ENCODE results near the gene FOXO6. TPM values are rescaled to one million over a fixed set of nuclear protein-coding genes. Genes with fewer than 3 reads are reported as not detected.

The FOXO6 gene
- polyA plus RNA-seq, 1 donor (not counting 4 experiments of a cell fraction or from before 2014, with no cell fraction given) = not detected

DNA sequence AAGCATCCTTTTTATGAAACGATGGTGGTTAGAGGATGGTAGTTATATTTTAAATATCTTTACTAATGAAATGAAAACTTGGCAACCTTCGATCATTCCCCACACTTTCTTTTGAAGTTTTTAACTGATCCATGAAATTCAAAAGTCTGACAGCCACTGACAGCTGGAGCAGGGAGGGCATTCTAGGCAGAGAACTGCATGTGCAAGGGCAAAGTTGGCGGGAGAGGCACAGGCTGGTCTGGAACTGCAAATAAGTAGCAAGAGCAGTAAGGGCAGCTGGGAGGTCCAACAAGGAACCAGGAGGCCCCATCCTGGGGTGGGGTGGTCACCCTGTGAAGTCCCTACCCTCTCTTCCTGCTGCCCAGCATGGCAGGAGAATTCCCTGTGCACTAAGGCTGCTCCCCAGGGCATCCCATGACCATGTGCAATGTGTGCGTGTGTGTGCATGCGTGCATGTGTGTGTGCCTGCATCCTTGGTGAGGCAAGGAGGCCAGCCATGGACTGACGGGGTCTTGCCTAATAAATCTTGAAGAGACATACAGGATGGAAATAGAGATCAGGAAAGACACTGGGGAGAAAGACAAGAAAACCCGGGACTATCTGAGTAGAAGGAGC lies 33.1 kb upstream of the FOXO6 start:
- Histone ChIP-seq H3K9me1 (ENCODE audit: control insufficient read depth, extremely low read depth, insufficient read depth, low read length) (no peaks in the 10 kb centered on the region), H3K27ac (ENCODE audit: control insufficient read depth, insufficient read depth, low read length) (no peak overlapping the region), H3K79me2 (ENCODE audit: control insufficient read depth, insufficient read depth, low read length) (no peaks in the 10 kb centered on the region), H4K20me1 (ENCODE audit: control insufficient read depth, extremely low read depth, insufficient read depth, low read length) (no peaks in the 10 kb centered on the region), H3K4me3 (ENCODE audit: control insufficient read depth in 2 of 3, extremely low read depth in 1 of 3, insufficient read depth in 2 of 3, low read depth in 1 of 3, low read length in 3 of 3) (no peak overlapping the region), H3K9me3 (ENCODE audit: control insufficient read depth, low read depth, low read length) (no peaks in the 10 kb centered on the region), H2AFZ (ENCODE audit: control insufficient read depth, low read length) (no peak overlapping the region), H3K4me2 (ENCODE audit: control insufficient read depth, extremely low read depth, insufficient read depth, low read depth, low read length) (no peak overlapping the region), H3K36me3 (ENCODE audit: control insufficient read depth in 2 of 2, extremely low read depth in 1 of 2, insufficient read depth in 2 of 2, low read length in 2 of 2) (no peaks in the 10 kb centered on the region), H3K4me1 (ENCODE audit: control insufficient read depth, extremely low read depth, insufficient read depth, low read length) (peaks cover 4% of the 10 kb centered on the region), H3K9ac (ENCODE audit: control insufficient read depth, extremely low read depth, insufficient read depth, low read length) (no peak overlapping the region), H3K27me3 (ENCODE audit: control insufficient read depth, extremely low read depth, insufficient read depth, low read length) (peaks cover 5% of the 10 kb centered on the region)
- DNase-seq (ENCODE audit: low read depth, low spot score) (no peak), FAIRE-seq (no peak)
- TF ChIP-seq EZH2 (IDR thresholded peaks at IDR 0.05; ENCODE audit: low read length) = no peak
- TF ChIP-seq, protein P1, sequence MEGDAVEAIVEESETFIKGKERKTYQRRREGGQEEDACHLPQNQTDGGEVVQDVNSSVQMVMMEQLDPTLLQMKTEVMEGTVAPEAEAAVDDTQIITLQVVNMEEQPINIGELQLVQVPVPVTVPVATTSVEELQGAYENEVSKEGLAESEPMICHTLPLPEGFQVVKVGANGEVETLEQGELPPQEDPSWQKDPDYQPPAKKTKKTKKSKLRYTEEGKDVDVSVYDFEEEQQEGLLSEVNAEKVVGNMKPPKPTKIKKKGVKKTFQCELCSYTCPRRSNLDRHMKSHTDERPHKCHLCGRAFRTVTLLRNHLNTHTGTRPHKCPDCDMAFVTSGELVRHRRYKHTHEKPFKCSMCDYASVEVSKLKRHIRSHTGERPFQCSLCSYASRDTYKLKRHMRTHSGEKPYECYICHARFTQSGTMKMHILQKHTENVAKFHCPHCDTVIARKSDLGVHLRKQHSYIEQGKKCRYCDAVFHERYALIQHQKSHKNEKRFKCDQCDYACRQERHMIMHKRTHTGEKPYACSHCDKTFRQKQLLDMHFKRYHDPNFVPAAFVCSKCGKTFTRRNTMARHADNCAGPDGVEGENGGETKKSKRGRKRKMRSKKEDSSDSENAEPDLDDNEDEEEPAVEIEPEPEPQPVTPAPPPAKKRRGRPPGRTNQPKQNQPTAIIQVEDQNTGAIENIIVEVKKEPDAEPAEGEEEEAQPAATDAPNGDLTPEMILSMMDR (optimal IDR thresholded peaks at IDR 0.05 in 1 of 3, IDR thresholded peaks at IDR 0.05 in 1 of 3, conservative IDR thresholded peaks at IDR 0.05 in 1 of 3; ENCODE audit: extremely low read depth in 1 of 3, insufficient read depth in 2 of 3, low read length in 3 of 3) = no peak
- dilution Hi-C loops (cut with MboI; ENCODE audit: extremely low pct_ligation_motif_present, low sequenced_read_pairs) = no loop called here

DNA sequence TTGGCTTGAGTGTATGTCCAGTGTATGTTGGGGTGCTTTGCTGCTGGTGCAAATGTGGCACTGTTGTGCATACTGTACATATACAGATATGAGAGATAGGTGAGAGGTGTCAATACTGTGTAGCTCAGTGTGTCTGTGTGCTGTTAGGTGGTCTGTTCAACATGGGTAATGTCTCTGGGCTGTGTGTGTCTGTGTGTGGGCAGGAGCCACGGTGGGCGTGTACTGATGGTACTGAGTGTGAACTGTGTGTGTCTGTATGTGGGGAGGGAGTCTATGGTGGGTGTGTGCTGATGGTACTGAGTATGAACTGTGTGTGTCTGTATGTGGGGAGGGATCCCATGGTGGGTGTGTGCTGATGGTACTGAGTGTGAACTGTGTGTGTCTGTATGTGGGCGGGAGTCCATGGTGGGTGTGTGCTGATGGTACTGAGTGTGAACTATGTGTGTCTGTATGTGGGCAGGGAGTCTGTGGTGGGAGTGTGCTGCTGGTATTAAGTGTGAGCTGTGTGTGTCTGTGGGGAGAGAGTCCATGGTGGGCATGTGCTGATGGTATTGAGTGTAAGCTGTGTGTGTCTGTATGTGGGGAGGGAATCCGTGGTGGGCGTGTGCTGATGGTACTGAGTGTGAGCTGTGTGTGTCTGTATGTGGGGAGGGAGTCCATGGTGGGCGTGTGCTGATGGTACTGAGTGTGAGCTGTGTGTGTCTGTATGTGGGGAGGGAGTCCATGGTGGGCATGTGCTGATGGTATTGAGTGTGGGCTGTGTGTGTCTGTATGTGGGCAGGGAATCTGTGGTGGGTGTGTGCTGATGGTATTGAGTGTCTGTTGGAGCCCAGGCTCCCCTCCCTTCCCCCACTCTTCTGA lies 32.2 kb upstream of the FOXO6 start:
- no peak overlapping the region for H3K4me2 ChIP-seq (ENCODE audit: control insufficient read depth, extremely low read depth, insufficient read depth, low read depth, low read length)
- TF ChIP-seq EZH2 (IDR thresholded peaks at IDR 0.05; ENCODE audit: low read length) = no peak
- TF ChIP-seq, protein P1 (optimal IDR thresholded peaks at IDR 0.05 in 1 of 3, IDR thresholded peaks at IDR 0.05 in 1 of 3, conservative IDR thresholded peaks at IDR 0.05 in 1 of 3; ENCODE audit: extremely low read depth in 1 of 3, insufficient read depth in 2 of 3, low read length in 3 of 3) = no peak
- no peak for FAIRE-seq
- no peak overlapping the region for H3K4me3 ChIP-seq (ENCODE audit: control insufficient read depth in 2 of 3, extremely low read depth in 1 of 3, insufficient read depth in 2 of 3, low read depth in 1 of 3, low read length in 3 of 3)
- H3K27me3 ChIP-seq (ENCODE audit: control insufficient read depth, extremely low read depth, insufficient read depth, low read length) = peaks cover 5% of the 10 kb centered on the region
- dilution Hi-C loops (cut with MboI; ENCODE audit: extremely low pct_ligation_motif_present, low sequenced_read_pairs) = no loop called here
- no peaks in the 10 kb centered on the region for H3K9me1 ChIP-seq (ENCODE audit: control insufficient read depth, extremely low read depth, insufficient read depth, low read length)
- H3K27ac ChIP-seq (ENCODE audit: control insufficient read depth, insufficient read depth, low read length) = no peak overlapping the region
- no peak overlapping the region for H3K9ac ChIP-seq (ENCODE audit: control insufficient read depth, extremely low read depth, insufficient read depth, low read length)
- H3K9me3 ChIP-seq (ENCODE audit: control insufficient read depth, low read depth, low read length) = no peaks in the 10 kb centered on the region
- no peak overlapping the region for H2AFZ ChIP-seq (ENCODE audit: control insufficient read depth, low read length)
- peaks cover 5% of the 10 kb centered on the region for H3K4me1 ChIP-seq (ENCODE audit: control insufficient read depth, extremely low read depth, insufficient read depth, low read length)
- no peaks in the 10 kb centered on the region for H3K36me3 ChIP-seq (ENCODE audit: control insufficient read depth in 2 of 2, extremely low read depth in 1 of 2, insufficient read depth in 2 of 2, low read length in 2 of 2)
- H3K79me2 ChIP-seq (ENCODE audit: control insufficient read depth, insufficient read depth, low read length) = no peaks in the 10 kb centered on the region
- H4K20me1 ChIP-seq (ENCODE audit: control insufficient read depth, extremely low read depth, insufficient read depth, low read length) = no peaks in the 10 kb centered on the region
- no peak for DNase-seq (ENCODE audit: low read depth, low spot score)
